ENCODE results near the gene GRID2.

GRCh38 chr4:93649828-93650227, 1346.1 kb downstream of the GRID2 start:
- no peak for TF ChIP-seq POLR2A (IDR thresholded peaks at IDR 0.05)
- no peak for TF ChIP-seq CTCF (IDR thresholded peaks at IDR 0.05)

Measured in transverse colon (tissue), 3 donors.